ENCODE measurements around the gene DRAM2. TPM values are rescaled to one million over a fixed set of nuclear protein-coding genes. Genes with fewer than 3 reads are reported as not detected.
A peak's percentile ranks its signal among the peaks of the same experiment; 100 is the strongest.

The DRAM2 gene
- total and polyA plus RNA-seq, 2 of the 13 experiments (the other 11 are each of a cell fraction or from before 2014, with no cell fraction given): 33.2 to 123 TPM

DNA sequence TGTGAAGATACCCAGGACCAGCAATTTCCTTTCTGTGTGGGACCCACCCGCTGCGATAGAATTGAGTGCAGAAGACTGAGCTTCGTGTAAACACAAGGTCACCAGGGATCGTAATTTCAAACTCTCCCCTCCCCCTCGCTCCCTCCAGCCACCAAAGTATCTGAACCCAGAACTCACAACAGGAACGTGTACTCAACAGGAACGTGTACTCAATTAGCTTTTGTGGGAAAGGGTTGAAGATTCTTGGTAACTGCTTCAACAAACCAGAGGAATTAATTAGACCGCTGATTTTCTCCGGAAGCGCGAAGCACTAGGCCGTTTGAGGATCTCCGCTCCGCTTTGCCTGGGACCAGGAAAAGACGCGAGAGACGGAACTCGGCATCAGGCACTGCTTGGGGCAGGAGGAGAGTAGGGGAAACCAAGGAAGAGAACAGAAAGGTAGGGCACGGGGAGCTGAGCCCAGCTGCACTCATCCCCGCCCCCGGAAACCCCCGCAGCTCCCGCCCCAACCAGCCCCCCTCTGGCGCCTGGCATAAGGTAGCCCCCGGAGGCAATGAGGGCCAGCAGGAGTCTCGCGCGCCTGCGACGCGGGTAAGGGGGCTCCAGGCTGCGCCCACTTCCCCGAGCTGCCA is 453 bp downstream of the DRAM2 start (continued):
- TF ChIP-seq PTBP1 (IDR thresholded peaks at IDR 0.05; ENCODE audit: low read depth, low read length, poor library complexity, severe bottlenecking) (no peak), KDM2A (CRISPR knock-in tag; IDR thresholded peaks at IDR 0.05; ENCODE audit: borderline replicate concordance, low read depth) (no peak), MXD4 (CRISPR knock-in tag; IDR thresholded peaks at IDR 0.05) (no peak), ZNF703 (CRISPR knock-in tag; IDR thresholded peaks at IDR 0.05; ENCODE audit: borderline replicate concordance) (no peak), CENPX (CRISPR knock-in tag; IDR thresholded peaks at IDR 0.05) (no peak), MBNL3 (CRISPR knock-in tag; conservative IDR thresholded peaks at IDR 0.05) (no peak), ZNF550 (CRISPR knock-in tag; IDR thresholded peaks at IDR 0.05; ENCODE audit: borderline replicate concordance) (no peak), NAIF1 (CRISPR knock-in tag; IDR thresholded peaks at IDR 0.05; ENCODE audit: borderline replicate concordance) (no peak), ZNF746 (CRISPR knock-in tag; IDR thresholded peaks at IDR 0.05) (no peak), ZNF329 (CRISPR knock-in tag; IDR thresholded peaks at IDR 0.05; ENCODE audit: low read depth) (no peak), HOXD1 (CRISPR knock-in tag; IDR thresholded peaks at IDR 0.05) (no peak), ZNF543 (CRISPR knock-in tag; IDR thresholded peaks at IDR 0.05) (no peak), FOXO1 (CRISPR knock-in tag; IDR thresholded peaks at IDR 0.05) (peak; percentile 57; the same call in 1 of the 2 replicates), RELA (CRISPR knock-in tag; IDR thresholded peaks at IDR 0.05) (no peak), YEATS4 (CRISPR knock-in tag; IDR thresholded peaks at IDR 0.05; ENCODE audit: borderline replicate concordance) (no peak), REPIN1 (CRISPR knock-in tag; IDR thresholded peaks at IDR 0.05; ENCODE audit: borderline replicate concordance, low read depth) (no peak), RARG (CRISPR knock-in tag; IDR thresholded peaks at IDR 0.05; ENCODE audit: low read depth) (no peak), TOPORS (CRISPR knock-in tag; IDR thresholded peaks at IDR 0.05) (no peak)
- TF ChIP-seq, protein P1, sequence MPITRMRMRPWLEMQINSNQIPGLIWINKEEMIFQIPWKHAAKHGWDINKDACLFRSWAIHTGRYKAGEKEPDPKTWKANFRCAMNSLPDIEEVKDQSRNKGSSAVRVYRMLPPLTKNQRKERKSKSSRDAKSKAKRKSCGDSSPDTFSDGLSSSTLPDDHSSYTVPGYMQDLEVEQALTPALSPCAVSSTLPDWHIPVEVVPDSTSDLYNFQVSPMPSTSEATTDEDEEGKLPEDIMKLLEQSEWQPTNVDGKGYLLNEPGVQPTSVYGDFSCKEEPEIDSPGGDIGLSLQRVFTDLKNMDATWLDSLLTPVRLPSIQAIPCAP (CRISPR knock-in tag; IDR thresholded peaks at IDR 0.05; ENCODE audit: low read depth): no peak
- TF ChIP-seq, protein P2, sequence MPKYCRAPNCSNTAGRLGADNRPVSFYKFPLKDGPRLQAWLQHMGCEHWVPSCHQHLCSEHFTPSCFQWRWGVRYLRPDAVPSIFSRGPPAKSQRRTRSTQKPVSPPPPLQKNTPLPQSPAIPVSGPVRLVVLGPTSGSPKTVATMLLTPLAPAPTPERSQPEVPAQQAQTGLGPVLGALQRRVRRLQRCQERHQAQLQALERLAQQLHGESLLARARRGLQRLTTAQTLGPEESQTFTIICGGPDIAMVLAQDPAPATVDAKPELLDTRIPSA (CRISPR knock-in tag; IDR thresholded peaks at IDR 0.05; ENCODE audit: borderline replicate concordance): no peak
- TF ChIP-seq, protein P3, sequence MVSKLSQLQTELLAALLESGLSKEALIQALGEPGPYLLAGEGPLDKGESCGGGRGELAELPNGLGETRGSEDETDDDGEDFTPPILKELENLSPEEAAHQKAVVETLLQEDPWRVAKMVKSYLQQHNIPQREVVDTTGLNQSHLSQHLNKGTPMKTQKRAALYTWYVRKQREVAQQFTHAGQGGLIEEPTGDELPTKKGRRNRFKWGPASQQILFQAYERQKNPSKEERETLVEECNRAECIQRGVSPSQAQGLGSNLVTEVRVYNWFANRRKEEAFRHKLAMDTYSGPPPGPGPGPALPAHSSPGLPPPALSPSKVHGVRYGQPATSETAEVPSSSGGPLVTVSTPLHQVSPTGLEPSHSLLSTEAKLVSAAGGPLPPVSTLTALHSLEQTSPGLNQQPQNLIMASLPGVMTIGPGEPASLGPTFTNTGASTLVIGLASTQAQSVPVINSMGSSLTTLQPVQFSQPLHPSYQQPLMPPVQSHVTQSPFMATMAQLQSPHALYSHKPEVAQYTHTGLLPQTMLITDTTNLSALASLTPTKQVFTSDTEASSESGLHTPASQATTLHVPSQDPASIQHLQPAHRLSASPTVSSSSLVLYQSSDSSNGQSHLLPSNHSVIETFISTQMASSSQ (IDR thresholded peaks at IDR 0.05; ENCODE audit: low read depth): no peak
- TF ChIP-seq, protein P3 (CRISPR knock-in tag; IDR thresholded peaks at IDR 0.05; ENCODE audit: borderline replicate concordance): no peak
- TF ChIP-seq, protein P4, sequence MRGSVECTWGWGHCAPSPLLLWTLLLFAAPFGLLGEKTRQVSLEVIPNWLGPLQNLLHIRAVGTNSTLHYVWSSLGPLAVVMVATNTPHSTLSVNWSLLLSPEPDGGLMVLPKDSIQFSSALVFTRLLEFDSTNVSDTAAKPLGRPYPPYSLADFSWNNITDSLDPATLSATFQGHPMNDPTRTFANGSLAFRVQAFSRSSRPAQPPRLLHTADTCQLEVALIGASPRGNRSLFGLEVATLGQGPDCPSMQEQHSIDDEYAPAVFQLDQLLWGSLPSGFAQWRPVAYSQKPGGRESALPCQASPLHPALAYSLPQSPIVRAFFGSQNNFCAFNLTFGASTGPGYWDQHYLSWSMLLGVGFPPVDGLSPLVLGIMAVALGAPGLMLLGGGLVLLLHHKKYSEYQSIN (CRISPR knock-in tag; IDR thresholded peaks at IDR 0.05; ENCODE audit: borderline replicate concordance): no peak; the same call in 1 of the 2 replicates
